ENCODE results near the gene TMOD1. TPM values are rescaled to one million over a fixed set of nuclear protein-coding genes. Genes with fewer than 3 reads are reported as not detected.
"Not testable (repeated sequence)": the region's sequence is repeated elsewhere in the genome, so short reads cannot be mapped to it uniquely, and the experiment has no call there.

TMOD1 gene
- total RNA-seq (2014; rRNA removed; shearing (Covaris generic)) (0.43 and 0.69 TPM in 2 replicates), polyA plus RNA-seq (2016; fragmentation: Nextera tagmentation; extraction: Ambion mirVana) (4.1 and 4.5 TPM in 2 replicates)
- long read RNA-seq, partial matches to known transcripts = 0 of 1 reads
- long read RNA-seq, other reads (novel, unspliced or antisense) = 0 of 1 reads

DNA sequence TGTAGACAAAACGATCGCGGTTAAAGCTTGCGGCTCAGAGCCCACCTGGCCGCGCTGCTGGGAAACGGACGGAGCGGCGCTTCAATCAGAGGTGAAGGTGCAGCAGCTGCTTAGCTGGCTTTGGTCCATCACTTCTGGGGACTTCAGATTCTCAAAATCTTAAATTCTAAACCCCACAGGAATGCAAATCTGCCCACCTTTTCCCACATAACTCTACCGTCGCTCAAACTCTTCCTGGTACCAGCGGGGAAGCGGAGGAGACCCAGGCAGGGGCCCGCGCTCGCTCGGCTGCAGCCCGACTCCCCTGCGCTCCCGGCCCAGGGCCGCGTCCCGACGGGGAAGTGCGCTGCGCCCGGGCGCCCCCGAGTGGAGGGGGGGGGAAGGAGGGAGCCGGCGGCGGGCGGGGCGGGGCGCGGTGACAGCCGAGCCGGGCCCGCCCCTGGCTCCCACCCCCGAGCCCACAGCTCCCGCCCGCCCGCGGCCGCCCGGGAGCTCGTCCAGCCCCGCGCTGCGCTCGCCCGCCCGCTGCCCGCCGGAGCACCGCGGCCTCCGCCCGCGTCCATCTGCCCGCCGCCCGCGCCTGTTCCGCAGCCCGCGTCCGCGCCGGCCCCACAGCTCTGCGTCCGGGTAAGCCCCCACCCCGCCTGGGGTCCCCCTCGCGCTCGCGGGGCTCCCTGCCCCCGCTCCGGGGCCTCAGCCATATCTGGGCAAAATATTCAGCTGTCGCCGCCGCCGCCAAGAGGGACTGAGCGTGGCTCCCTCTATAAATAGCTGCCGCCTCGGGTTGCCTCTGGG, at the start of gene TMOD1:
Gene TMOD1, plus strand, starts transcription at position 490 of the 795 bp plus-strand sequence. CDS start 22,523 bp downstream, outside the sequence.
- H3K9me2 ChIP-seq (ENCODE audit: insufficient read depth) = peaks cover 9% of the 10 kb centered on the region; the same call in 1 of the 2 replicates
- no peaks in the 10 kb centered on the region for H3K36me3 ChIP-seq (ENCODE audit: insufficient read depth)
- ATAC-seq = peak; percentile 53
- peak within 1 kb of the TSS; percentile 80 for H3K4me3 ChIP-seq
- H2AFZ ChIP-seq = peak within 1 kb of the TSS; percentile 98
- H3K27me3 ChIP-seq (ENCODE audit: insufficient read depth) = peaks cover 76% of the 10 kb centered on the region
- peaks cover 11% of the 10 kb centered on the region for H3K4me1 ChIP-seq (ENCODE audit: insufficient read depth)
- H3K4me3 Mint-ChIP-seq = peak within 1 kb of the TSS; percentile 79
- no peaks in the 10 kb centered on the region for H3K79me2 ChIP-seq (replicated peaks; ENCODE audit: insufficient read depth)
- H4K20me1 ChIP-seq (replicated peaks; ENCODE audit: insufficient read depth) = no peaks in the 10 kb centered on the region
- DNase-seq (ENCODE audit: low spot score) = peak; percentile 73
- H3K36me3 Mint-ChIP-seq (ENCODE audit: low read depth) = peaks cover 8% of the 10 kb centered on the region
- no peak within 1 kb of the TSS for H3K27ac Mint-ChIP-seq
- H3K27me3 Mint-ChIP-seq (ENCODE audit: insufficient read depth, low read depth, poor library complexity) = peaks cover 61% of the 10 kb centered on the region
- no peak within 1 kb of the TSS for H3K27ac ChIP-seq (ENCODE audit: low read depth)
- no peaks in the 10 kb centered on the region; the same call in 1 of the 2 replicates for H3F3A ChIP-seq (replicated peaks; ENCODE audit: low read depth)
- H3K9me3 Mint-ChIP-seq = peaks cover 10% of the 10 kb centered on the region; the same call in 1 of the 3 replicates
- H3K4me2 ChIP-seq = peak within 1 kb of the TSS; percentile 98
- TF ChIP-seq STAT1 (IDR thresholded peaks at IDR 0.05; ENCODE audit: unreplicated experiment) (no peak), NANOG (IDR thresholded peaks at IDR 0.05; ENCODE audit: borderline replicate concordance) (no peak), EZH2 (IDR thresholded peaks at IDR 0.05; ENCODE audit: low read depth, unreplicated experiment) (peak; percentile 17)
- TF ChIP-seq, protein P1, sequence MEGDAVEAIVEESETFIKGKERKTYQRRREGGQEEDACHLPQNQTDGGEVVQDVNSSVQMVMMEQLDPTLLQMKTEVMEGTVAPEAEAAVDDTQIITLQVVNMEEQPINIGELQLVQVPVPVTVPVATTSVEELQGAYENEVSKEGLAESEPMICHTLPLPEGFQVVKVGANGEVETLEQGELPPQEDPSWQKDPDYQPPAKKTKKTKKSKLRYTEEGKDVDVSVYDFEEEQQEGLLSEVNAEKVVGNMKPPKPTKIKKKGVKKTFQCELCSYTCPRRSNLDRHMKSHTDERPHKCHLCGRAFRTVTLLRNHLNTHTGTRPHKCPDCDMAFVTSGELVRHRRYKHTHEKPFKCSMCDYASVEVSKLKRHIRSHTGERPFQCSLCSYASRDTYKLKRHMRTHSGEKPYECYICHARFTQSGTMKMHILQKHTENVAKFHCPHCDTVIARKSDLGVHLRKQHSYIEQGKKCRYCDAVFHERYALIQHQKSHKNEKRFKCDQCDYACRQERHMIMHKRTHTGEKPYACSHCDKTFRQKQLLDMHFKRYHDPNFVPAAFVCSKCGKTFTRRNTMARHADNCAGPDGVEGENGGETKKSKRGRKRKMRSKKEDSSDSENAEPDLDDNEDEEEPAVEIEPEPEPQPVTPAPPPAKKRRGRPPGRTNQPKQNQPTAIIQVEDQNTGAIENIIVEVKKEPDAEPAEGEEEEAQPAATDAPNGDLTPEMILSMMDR (conservative IDR thresholded peaks at IDR 0.05; ENCODE audit: low read depth in 2 of 2) = peak in 1 of 2 experiments; percentile 52; a peak in 2 of 4 replicates
- peaks cover 11% of the 10 kb centered on the region for H3K4me1 Mint-ChIP-seq

DNA sequence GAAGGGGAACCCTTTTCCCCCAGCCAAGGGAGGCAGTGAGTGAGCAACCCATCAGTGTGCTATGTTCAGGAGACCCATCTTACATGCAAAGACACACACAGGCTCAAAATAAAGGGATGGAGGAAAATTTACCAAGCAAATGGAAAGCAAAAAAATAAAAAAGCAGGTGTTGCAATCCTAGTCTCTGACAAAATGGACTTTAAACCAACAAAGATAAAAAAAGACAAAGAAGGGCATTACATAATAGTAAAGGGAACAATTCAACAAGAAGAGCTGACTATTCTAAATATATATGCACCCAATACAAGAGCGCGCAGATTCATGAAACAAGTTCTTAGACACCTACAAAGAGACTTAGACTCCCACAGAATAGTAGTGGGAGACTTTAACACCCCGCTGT, 47.9 kb upstream of the TMOD1 start:
- H3K79me2 ChIP-seq (replicated peaks; ENCODE audit: insufficient read depth); H3K36me3 ChIP-seq (ENCODE audit: insufficient read depth); H3K4me1 Mint-ChIP-seq; H3K4me2 ChIP-seq; H4K20me1 ChIP-seq (replicated peaks; ENCODE audit: insufficient read depth); H3K27me3 ChIP-seq (ENCODE audit: insufficient read depth); ATAC-seq; DNase-seq (ENCODE audit: low spot score); H3K27ac ChIP-seq (ENCODE audit: low read depth); H3K9me3 Mint-ChIP-seq; H3K27ac Mint-ChIP-seq; H3K9me2 ChIP-seq (ENCODE audit: insufficient read depth); H3F3A ChIP-seq (replicated peaks; ENCODE audit: low read depth); H3K36me3 Mint-ChIP-seq (ENCODE audit: low read depth); H3K4me1 ChIP-seq (ENCODE audit: insufficient read depth); H3K4me3 Mint-ChIP-seq; H2AFZ ChIP-seq; H3K4me3 ChIP-seq: not testable (repeated sequence)
- H3K27me3 Mint-ChIP-seq (ENCODE audit: insufficient read depth, low read depth, poor library complexity) = peaks cover 10% of the 10 kb centered on the region

DNA sequence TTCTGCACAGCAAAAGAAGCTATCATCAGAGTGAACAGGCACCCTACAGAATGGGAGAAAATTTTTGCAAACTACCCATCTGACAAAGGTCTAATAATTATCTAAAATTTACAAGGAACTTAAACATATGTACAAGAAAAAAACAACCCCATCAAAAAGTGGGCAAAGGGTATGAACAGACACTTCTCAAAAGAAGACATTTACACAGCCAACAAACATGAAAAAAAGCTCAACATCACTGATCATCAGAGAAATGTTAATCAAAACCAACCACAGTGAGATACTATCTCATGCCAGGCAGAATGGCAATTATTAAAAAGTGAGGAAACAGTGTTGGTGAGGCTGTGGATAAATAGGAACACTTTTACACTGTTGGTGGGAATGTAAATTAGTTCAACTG, 44.6 kb upstream of the TMOD1 start:
- not testable (repeated sequence) for H4K20me1 ChIP-seq (replicated peaks; ENCODE audit: insufficient read depth); H3K4me3 Mint-ChIP-seq; ATAC-seq; H3K4me3 ChIP-seq; H3K4me2 ChIP-seq; H2AFZ ChIP-seq; H3K36me3 Mint-ChIP-seq (ENCODE audit: low read depth); H3K27ac Mint-ChIP-seq; H3F3A ChIP-seq (replicated peaks; ENCODE audit: low read depth); H3K9me3 Mint-ChIP-seq; H3K79me2 ChIP-seq (replicated peaks; ENCODE audit: insufficient read depth); H3K9me2 ChIP-seq (ENCODE audit: insufficient read depth); H3K36me3 ChIP-seq (ENCODE audit: insufficient read depth); H3K4me1 Mint-ChIP-seq; H3K27me3 ChIP-seq (ENCODE audit: insufficient read depth); H3K27ac ChIP-seq (ENCODE audit: low read depth); DNase-seq (ENCODE audit: low spot score); H3K4me1 ChIP-seq (ENCODE audit: insufficient read depth)
- H3K27me3 Mint-ChIP-seq (ENCODE audit: insufficient read depth, low read depth, poor library complexity) = peaks cover 10% of the 10 kb centered on the region

All from GM23338 (cell line).